Psoas muscle (tissue), 8 donors: ENCODE results near the gene OVCA2. TPM values are rescaled to one million over a fixed set of nuclear protein-coding genes. Genes with fewer than 3 reads are reported as not detected.
A peak's percentile ranks its signal among the peaks of the same experiment; 100 is the strongest.

ENCODE experiments used
- ATAC-seq, 4 donors: fragments of 200-7000 bp; cut with Tn5 transposase; one replicate each; pipeline ENCODE4 v1.9.1; 2020; ENCODE audit warnings: moderate library complexity in 3 of 4, mild to moderate bottlenecking in 2 of 4
- DNase-seq, 2 donors: peaks; one replicate each; pipeline ENCODE4 v3.0.0-alpha.2; 2020
- H3K27ac ChIP-seq: fragments of 200-600 bp; one replicate; pipeline ENCODE4 v1.8.0; 2022
- H3K27me3 ChIP-seq, 3 donors: fragments of 200-600 bp in 1 of 3; one replicate each; pipeline versions ENCODE4 v1.6.1 to v1.8.0; 2013 to 2022; ENCODE audit warnings: low read length in 2 of 3, mild to moderate bottlenecking in 2 of 3, moderate library complexity in 1 of 3; ENCODE audit not compliant: insufficient read depth in 3 of 3
- H3K36me3 ChIP-seq, 2 donors: fragments of 200-600 bp in 1 of 2; one replicate each; pipeline versions ENCODE4 v1.6.1 to v1.8.0; 2013 to 2022; ENCODE audit warnings: low read depth in 1 of 2, mild to moderate bottlenecking in 1 of 2, moderate library complexity in 1 of 2; ENCODE audit not compliant: insufficient read depth in 1 of 2
- H3K4me1 ChIP-seq: fragments of 200-600 bp; one replicate; pipeline ENCODE4 v1.8.0; 2022
- H3K4me3 ChIP-seq: fragments of 200-600 bp; one replicate; pipeline ENCODE4 v1.8.0; 2022; ENCODE audit warnings: mild to moderate bottlenecking
- H3K9me3 ChIP-seq: fragments of 200-600 bp; one replicate; pipeline ENCODE4 v1.8.0; 2022
- CTCF ChIP-seq: fragments of 200-600 bp; IDR thresholded peaks from one replicate; pipeline ENCODE4 v1.8.0; 2022; ENCODE audit warnings: antibody characterized with exemption
- WGBS, 3 donors: extraction: QIAGEN DNeasy Blood & Tissue Kit; methylation state at CpG; one replicate each; pipeline versions ENCODE4 v1.1.6 to v1.1.7; 2013; 5-methylcytosine and 5-hydroxymethylcytosine counted together
- intact Hi-C, 2 donors: fragments of 100-400 bp; cut with DNase I; formaldehyde crosslinking; loops; one replicate each; pipeline versions ENCODE4 v1.11.0 to v1.14.2; 2022
- polyA plus RNA-seq, 3 donors: library from polyadenylated mRNA; stranded (reverse); fragments of 200-250 nt; gene quantifications; one replicate each; pipeline ENCODE4 v1.2.3, GENCODE V29; 2013
- total RNA-seq, 4 donors: library from RNA; stranded (reverse); fragmentation: NEBNext Ultra II Directional in 2 of 4; extraction: Animal tissue kit (Norgen Biotek cat#: 25700) in 2 of 4; gene quantifications; one replicate each; pipeline versions ENCODE4 v1.2.1 to v1.2.4, GENCODE V29; 2021 to 2023
- donor health status: healthy with polysubstance abuse.
- donor health status: DM: no; HTN: no; CAD: no; lungs with moderate emphysema.
- donor health status: Bipolar disorder and iron deficiency.
- donor health status: healthy.
- donor health status: DM: yes; HTN: yes; CAD: no.
- donor health status: DM: no; HTN: no; CAD: no.
- donor health status: DM: no; HTN: no; CAD: no.
- donor health status: DM: yes; HTN: yes; CAD: no.

The OVCA2 gene
- total and polyA plus RNA-seq, 7 donors, result 10.1 to 66.1 (median 23.0) TPM

GRCh38 chr17:2040942-2041560, 771 bp upstream of the OVCA2 start:
- no peaks in the 10 kb centered on the region for H3K27me3 ChIP-seq
- peak overlapping the region; percentile 91 for H3K27ac ChIP-seq
- peak overlapping the region; percentile 85 for H3K4me3 ChIP-seq
- peaks cover 29% of the 10 kb centered on the region for H3K4me1 ChIP-seq
- ATAC-seq, result peak in 3 of 4 donors; percentile 2 to 13 (median 5)
- intact Hi-C loops, result no loop called here
- no peak for TF ChIP-seq CTCF
- DNase-seq, result no peak
- H3K9me3 ChIP-seq, result no peaks in the 10 kb centered on the region
- WGBS, 3 donors, result 37 to 44% (median 38%) methylated on average over 14 to 16 of the region's 16 CpGs
- peaks cover 2 to 65% of the 10 kb centered on the region in 2 donors for H3K36me3 ChIP-seq

- WGBS, 3 donors, result 9 to 14% (median 12%) methylated on average over 17 of the region's 17 CpGs
- intact Hi-C loops, result no loop called here
- ATAC-seq (peak in 3 of 4 donors; percentile 4 to 15 (median 10)), DNase-seq (no peak)
- peak overlapping the region; percentile 85 for H3K4me3 ChIP-seq
- peak overlapping the region; percentile 91 for H3K27ac ChIP-seq
- H3K9me3 ChIP-seq, result no peaks in the 10 kb centered on the region
- peaks cover 2 to 51% of the 10 kb centered on the region in 2 donors for H3K36me3 ChIP-seq
- no peak for TF ChIP-seq CTCF
- H3K27me3 ChIP-seq, result no peaks in the 10 kb centered on the region
- peaks cover 29% of the 10 kb centered on the region for H3K4me1 ChIP-seq
These were observed 597 bp downstream of the OVCA2 start for GRCh38 chr17:2042390-2042847.

GRCh38 chr17:2042933-2043332, 1.1 kb downstream of the OVCA2 start:
- TF ChIP-seq CTCF, result no peak
- DNase-seq (no peak), ATAC-seq (peak in 1 of 4 donors; percentile 3)
- peaks cover 0 to 4% (median 0%) of the 10 kb centered on the region in 3 donors for H3K27me3 ChIP-seq
- WGBS, 3 donors, result 78 to 82% (median 80%) methylated on average over 5 of the region's 5 CpGs
- peaks cover 29% of the 10 kb centered on the region for H3K4me1 ChIP-seq
- no peaks in the 10 kb centered on the region for H3K9me3 ChIP-seq
- peak overlapping the region; percentile 91 for H3K27ac ChIP-seq
- peaks cover 2 to 46% of the 10 kb centered on the region in 2 donors for H3K36me3 ChIP-seq
- peak overlapping the region; percentile 85 for H3K4me3 ChIP-seq
- intact Hi-C loops, result no loop called here

GRCh38 chr17:2043785-2044184, 2.0 kb downstream of the OVCA2 start:
- Histone ChIP-seq H3K27me3 (peaks cover 0 to 13% (median 0%) of the 10 kb centered on the region in 3 donors), H3K4me3 (no peak overlapping the region), H3K9me3 (no peaks in the 10 kb centered on the region), H3K27ac (peak overlapping the region; percentile 27), H3K4me1 (peaks cover 29% of the 10 kb centered on the region), H3K36me3 (peaks cover 2 to 37% of the 10 kb centered on the region in 2 donors)
- DNase-seq (no peak), ATAC-seq (no peak)
- intact Hi-C loops, result no loop called here
- TF ChIP-seq CTCF, result no peak
- 86 to 87% (median 86%) methylated on average over 6 of the region's 6 CpGs for WGBS, 3 donors
